ENCODE measurements around the gene TMPRSS12. TPM values are rescaled to one million over a fixed set of nuclear protein-coding genes. Genes with fewer than 3 reads are reported as not detected.

Gene TMPRSS12
- total RNA-seq, 2 donors from 2014 or later, result not detected

- H3K4me1 ChIP-seq, result peaks cover 9% of the 10 kb centered on the region
- no peaks in the 10 kb centered on the region for H3K27me3 ChIP-seq
- WGBS, 2 donors, result 89 to 90% methylated on average over 2 of the region's 2 CpGs
- intact Hi-C loops (cut with DNase I), result no loop called here
- H3K9me3 ChIP-seq, result peaks cover 0 to 28% (median 0%) of the 10 kb centered on the region in 3 donors
- no peaks in the 10 kb centered on the region for H3K36me3 ChIP-seq (replicated peaks in 1 of 2; ENCODE audit: insufficient read depth in 1 of 2, low read depth in 2 of 2)
- no peak overlapping the region for H3K4me3 ChIP-seq
- DNase-seq (no peak), ATAC-seq (no peak)
- no peak overlapping the region for H3K27ac ChIP-seq
- TF ChIP-seq CTCF (IDR thresholded peaks at IDR 0.05), result no peak
- no peak for TF ChIP-seq POLR2A (IDR thresholded peaks at IDR 0.05)
Observed at GRCh38 chr12:50913224-50913623, 70.5 kb downstream of the TMPRSS12 start.

GRCh38 chr12:50914872-50915484, 72.3 kb downstream of the TMPRSS12 start:
- WGBS, 2 donors, result 80 to 90% methylated on average over 6 of the region's 6 CpGs
- TF ChIP-seq POLR2A (IDR thresholded peaks at IDR 0.05) (no peak), CTCF (IDR thresholded peaks at IDR 0.05) (no peak)

DNA sequence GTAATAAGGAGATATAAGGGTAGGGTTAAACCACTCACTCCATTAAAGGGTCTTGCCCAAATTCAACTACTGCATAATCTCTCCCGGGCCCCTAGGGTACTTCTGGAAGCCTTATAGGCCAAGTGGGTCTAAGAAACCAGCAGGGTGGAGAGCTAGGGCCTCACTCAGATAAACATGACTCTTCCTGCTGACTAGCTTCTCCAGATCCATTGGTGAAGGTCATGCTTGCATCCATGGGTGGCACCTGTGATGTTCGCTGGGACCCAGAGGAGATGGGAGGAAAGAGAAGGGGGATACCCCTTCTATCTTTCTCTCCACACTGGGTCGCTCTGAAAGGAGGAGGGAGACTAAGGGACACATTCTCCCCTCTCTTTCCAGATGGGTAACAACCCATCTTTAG, 73.6 kb downstream of the TMPRSS12 start:
- ATAC-seq (no peak), DNase-seq (no peak)
- Histone ChIP-seq H3K27ac (no peak overlapping the region), H3K4me3 (no peak overlapping the region), H3K9me3 (peaks cover 0 to 28% (median 0%) of the 10 kb centered on the region in 3 donors), H3K36me3 (replicated peaks in 1 of 2; ENCODE audit: insufficient read depth in 1 of 2, low read depth in 2 of 2) (no peaks in the 10 kb centered on the region), H3K27me3 (no peaks in the 10 kb centered on the region), H3K4me1 (no peaks in the 10 kb centered on the region)
- intact Hi-C loops (cut with DNase I), result no loop called here
- no peak for TF ChIP-seq POLR2A (IDR thresholded peaks at IDR 0.05)
- TF ChIP-seq CTCF (IDR thresholded peaks at IDR 0.05), result no peak
- 80 to 94% methylated on average over 3 of the region's 3 CpGs for WGBS, 2 donors

More at GRCh38 chr12:50914872-50915484, 72.3 kb downstream of the TMPRSS12 start:
- Histone ChIP-seq H3K9me3 (peaks cover 0 to 28% (median 0%) of the 10 kb centered on the region in 3 donors), H3K4me1 (no peaks in the 10 kb centered on the region), H3K4me3 (no peak overlapping the region), H3K27ac (no peak overlapping the region), H3K27me3 (no peaks in the 10 kb centered on the region), H3K36me3 (replicated peaks in 1 of 2; ENCODE audit: insufficient read depth in 1 of 2, low read depth in 2 of 2) (no peaks in the 10 kb centered on the region)
- ATAC-seq (no peak), DNase-seq (no peak)
- intact Hi-C loops (cut with DNase I), result no loop called here

DNA sequence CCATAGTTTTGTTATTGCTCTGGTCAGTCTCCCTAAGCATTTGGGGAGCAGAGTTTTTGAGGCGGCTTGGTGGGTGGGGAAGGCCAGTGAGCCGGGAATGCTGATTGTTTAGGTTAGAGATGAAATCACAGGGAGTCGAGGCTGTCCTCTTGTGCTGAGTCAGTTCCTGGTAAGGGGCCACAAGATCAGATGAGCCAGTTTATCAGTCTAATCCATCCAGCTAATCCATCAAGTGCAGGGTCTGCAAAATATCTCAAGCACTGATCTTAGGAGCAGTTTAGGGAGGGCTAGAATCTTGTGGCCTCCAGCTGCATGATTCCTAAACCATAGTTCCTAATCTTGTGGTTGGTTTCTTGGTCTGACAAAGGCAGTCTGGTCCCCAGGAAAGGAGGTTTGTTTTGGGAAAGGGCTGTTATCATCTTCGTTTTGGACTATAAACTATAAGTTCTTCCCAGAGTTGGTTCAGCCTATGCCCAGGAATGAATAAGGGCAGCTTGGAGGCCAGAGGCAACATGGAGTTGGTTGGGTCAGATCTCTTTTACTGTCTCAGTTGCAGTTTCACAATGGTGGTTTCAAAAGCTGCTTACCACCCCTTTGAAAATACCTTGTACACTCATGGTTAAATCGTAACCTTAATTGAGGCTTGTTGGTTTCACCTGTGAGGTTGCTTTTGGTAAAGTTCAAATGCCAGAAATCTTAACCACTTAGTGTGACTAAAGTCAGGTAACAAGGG, 76.0 kb downstream of the TMPRSS12 start:
- 81 to 87% methylated on average over 5 of the region's 5 CpGs for WGBS, 2 donors
- H3K4me1 ChIP-seq, result peaks cover 14% of the 10 kb centered on the region
- intact Hi-C loops (cut with DNase I), result no loop called here
- no peak overlapping the region for H3K4me3 ChIP-seq
- TF ChIP-seq CTCF (IDR thresholded peaks at IDR 0.05) (no peak), POLR2A (IDR thresholded peaks at IDR 0.05) (no peak)
- no peak overlapping the region for H3K27ac ChIP-seq
- ATAC-seq (no peak), DNase-seq (no peak)
- H3K9me3 ChIP-seq, result peaks cover 0 to 12% (median 0%) of the 10 kb centered on the region in 3 donors
- no peaks in the 10 kb centered on the region for H3K27me3 ChIP-seq
- no peaks in the 10 kb centered on the region for H3K36me3 ChIP-seq (replicated peaks in 1 of 2; ENCODE audit: insufficient read depth in 1 of 2, low read depth in 2 of 2)
